Globus pallidus (tissue), 1 donor: ENCODE results near the gene DPYD.

Source experiments
- DNase-seq: peaks from one replicate; pipeline ENCODE4 v3.0.0-alpha.2; 2015; ENCODE audit warnings: low spot score

DPYD gene

DNA sequence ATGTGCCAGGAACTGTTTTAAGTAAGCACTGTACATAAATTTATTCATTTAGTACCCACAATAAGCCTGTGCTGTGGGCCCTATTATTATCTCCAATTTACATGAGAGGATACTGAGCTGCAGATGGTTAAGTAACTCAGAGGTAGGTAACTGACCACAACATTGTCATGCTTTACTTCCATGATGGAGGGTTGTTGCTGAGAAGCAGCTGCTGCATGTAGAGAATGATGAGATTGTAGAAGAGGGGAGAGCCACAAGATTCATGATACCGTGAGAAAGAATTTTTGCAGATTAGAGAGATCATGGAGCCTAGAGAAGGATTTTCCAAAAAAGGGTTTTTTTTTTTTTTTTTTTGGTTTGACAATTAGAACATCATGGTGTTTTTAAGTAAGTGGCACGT is 886.2 kb downstream of the DPYD start:
- no peak for DNase-seq

DNA sequence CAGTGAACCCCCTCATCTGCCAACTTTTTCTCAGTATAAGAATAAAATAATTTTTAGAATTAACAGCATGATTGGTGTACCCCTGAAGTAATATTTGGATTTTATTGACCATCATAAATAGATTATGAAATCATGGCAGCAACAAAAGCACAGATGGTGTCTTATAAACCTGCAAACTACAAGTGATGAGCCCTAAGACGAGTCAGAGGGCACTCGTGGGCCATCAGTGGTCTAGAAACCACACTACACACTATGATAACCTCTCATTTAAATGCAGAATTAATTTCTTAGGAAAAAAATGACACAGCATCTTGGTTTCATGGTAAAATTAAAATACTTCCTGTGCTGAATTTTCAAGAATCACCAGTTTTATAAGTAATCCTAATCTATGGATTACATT is 886.9 kb downstream of the DPYD start:
- DNase-seq: no peak
